Stimulated activated naive B cell treated with anti-CD40 and anti-IgM and Interleukin-4, amounts not matched to agents 10 μg/mL and 1 μg/mL and 100 μg/mL, for 72 hours (primary cell): ENCODE results near the gene DNMT3B.

Experiments used
- ATAC-seq, 2 donors: fragments of 150-1000 bp; cut with Tn5 transposase; replicated peaks; 2 replicates each; pipeline ENCODE4 v1.10.0; 2021; ENCODE audit warnings: moderate library complexity in 1 of 2
- DNase-seq: peaks from one replicate; pipeline ENCODE4 v3.0.0; 2021
- H3K27ac Mint-ChIP-seq: one replicate; pipeline ENCODE4 v1.8.0; 2022; ENCODE audit warnings: mild to moderate bottlenecking, mixed read lengths
- H3K27me3 Mint-ChIP-seq, 2 donors: one replicate each; pipeline ENCODE4 v1.8.0; 2022; ENCODE audit warnings: mixed read lengths in 2 of 2
- H3K36me3 Mint-ChIP-seq, 2 donors: one replicate each; pipeline ENCODE4 v1.8.0; 2022; ENCODE audit warnings: mixed read lengths in 2 of 2, mild to moderate bottlenecking in 1 of 2
- H3K4me1 Mint-ChIP-seq, 2 donors: one replicate each; pipeline ENCODE4 v1.8.0; 2022; ENCODE audit warnings: mixed read lengths in 2 of 2, mild to moderate bottlenecking in 1 of 2
- H3K4me3 Mint-ChIP-seq, 2 donors: one replicate each; pipeline ENCODE4 v1.8.0; 2022; ENCODE audit warnings: mild to moderate bottlenecking in 2 of 2, mixed read lengths in 2 of 2, moderate library complexity in 1 of 2
- H3K9me3 Mint-ChIP-seq, 2 donors: one replicate each; pipeline ENCODE4 v1.8.0; 2022; ENCODE audit warnings: mixed read lengths in 2 of 2, mild to moderate bottlenecking in 1 of 2

The DNMT3B gene

GRCh38 chr20:32811886-32812285 is 49.7 kb downstream of the DNMT3B start:
- H3K9me3 Mint-ChIP-seq = no peaks in the 10 kb centered on the region
- no peaks in the 10 kb centered on the region for H3K4me1 Mint-ChIP-seq
- H3K27me3 Mint-ChIP-seq = no peaks in the 10 kb centered on the region
- no peak for DNase-seq
- no peaks in the 10 kb centered on the region for H3K36me3 Mint-ChIP-seq
- H3K27ac Mint-ChIP-seq = no peak overlapping the region
- no peak for ATAC-seq
- H3K4me3 Mint-ChIP-seq = no peak overlapping the region

DNA sequence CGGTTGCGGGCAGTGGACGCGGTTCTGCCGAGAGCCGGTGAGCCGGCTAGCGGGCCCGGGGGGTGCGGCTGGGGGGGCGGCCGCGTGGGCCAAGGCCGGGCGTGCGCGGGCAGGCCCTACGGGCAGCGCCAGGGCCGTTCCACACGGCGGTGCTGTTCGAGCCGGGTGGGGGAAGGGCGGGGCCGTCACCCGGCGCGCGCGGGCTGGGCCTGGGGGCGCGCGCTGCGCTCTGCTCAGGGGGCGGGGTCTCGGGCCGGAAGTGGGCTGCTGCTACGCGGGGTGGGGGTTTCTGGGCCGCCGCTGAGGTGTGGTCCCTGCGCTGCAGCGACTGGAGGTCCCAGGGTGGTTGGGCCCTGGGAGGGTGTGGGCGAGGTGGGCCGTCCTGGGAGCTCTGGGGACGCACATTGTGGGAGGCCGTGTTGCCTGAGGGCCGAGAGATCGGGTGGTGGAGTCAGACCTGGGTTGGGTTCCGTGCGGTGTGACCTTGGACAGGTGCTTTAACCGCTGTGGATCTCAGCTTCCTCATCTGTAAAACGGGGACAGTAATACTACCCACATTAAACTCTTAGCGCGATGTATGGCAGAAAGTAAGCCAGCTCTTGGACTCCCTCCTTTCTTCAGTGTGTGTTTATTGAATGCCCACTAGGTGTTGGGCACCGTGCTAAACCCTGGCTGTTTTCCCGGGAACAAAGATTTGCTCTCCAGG is 58.0 kb downstream of the DNMT3B start:
- Mint-ChIP-seq H3K4me1 (peaks cover 33 to 39% of the 10 kb centered on the region in 2 donors), H3K4me3 (peak overlapping the region; percentile 93 to 96), H3K9me3 (no peaks in the 10 kb centered on the region), H3K27ac (peak overlapping the region; percentile 98), H3K27me3 (no peaks in the 10 kb centered on the region), H3K36me3 (peaks cover 1 to 18% of the 10 kb centered on the region in 2 donors)
- peak; percentile 75 for DNase-seq
- ATAC-seq = peak; percentile 82 to 86

- Mint-ChIP-seq H3K27me3 (no peaks in the 10 kb centered on the region), H3K36me3 (peaks cover 1 to 23% of the 10 kb centered on the region in 2 donors), H3K4me1 (peaks cover 33 to 39% of the 10 kb centered on the region in 2 donors), H3K27ac (peak overlapping the region; percentile 98), H3K9me3 (no peaks in the 10 kb centered on the region), H3K4me3 (peak overlapping the region; percentile 93 to 96)
- ATAC-seq = no peak
- no peak for DNase-seq
Measured at GRCh38 chr20:32820698-32821377, 58.7 kb downstream of the DNMT3B start.

GRCh38 chr20:32822225-32822624 is 60.0 kb downstream of the DNMT3B start:
- ATAC-seq (no peak), DNase-seq (no peak)
- peaks cover 33 to 39% of the 10 kb centered on the region in 2 donors for H3K4me1 Mint-ChIP-seq
- no peak overlapping the region for H3K27ac Mint-ChIP-seq
- H3K4me3 Mint-ChIP-seq = no peak overlapping the region
- no peaks in the 10 kb centered on the region for H3K27me3 Mint-ChIP-seq
- H3K36me3 Mint-ChIP-seq = peaks cover 4 to 24% of the 10 kb centered on the region in 2 donors
- H3K9me3 Mint-ChIP-seq = no peaks in the 10 kb centered on the region

DNA sequence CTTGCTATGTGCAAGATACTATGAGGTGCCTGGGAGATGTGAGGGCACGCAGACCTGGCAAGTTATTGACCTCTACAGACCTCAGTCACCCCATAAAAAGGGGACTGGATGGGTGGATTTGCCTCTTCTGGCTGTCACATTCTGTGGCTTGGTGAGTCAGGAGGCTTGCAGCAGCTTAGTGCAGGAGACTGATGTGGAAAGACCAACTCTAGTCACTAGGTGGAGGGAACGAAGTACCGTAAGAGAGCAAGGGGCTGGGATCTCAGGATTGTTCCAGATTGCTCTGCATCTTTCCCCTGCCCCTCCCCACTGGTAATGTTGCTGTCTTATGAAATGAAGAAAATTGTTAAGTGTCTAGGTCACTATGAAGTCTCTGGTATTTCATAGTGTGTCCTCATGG is 60.9 kb downstream of the DNMT3B start:
- DNase-seq = no peak
- peaks cover 35 to 43% of the 10 kb centered on the region in 2 donors for H3K4me1 Mint-ChIP-seq
- H3K36me3 Mint-ChIP-seq = peaks cover 9 to 28% of the 10 kb centered on the region in 2 donors
- no peak for ATAC-seq
- H3K27me3 Mint-ChIP-seq = no peaks in the 10 kb centered on the region
- no peaks in the 10 kb centered on the region for H3K9me3 Mint-ChIP-seq
- H3K4me3 Mint-ChIP-seq = no peak overlapping the region
- peak overlapping the region; percentile 83 for H3K27ac Mint-ChIP-seq

DNA sequence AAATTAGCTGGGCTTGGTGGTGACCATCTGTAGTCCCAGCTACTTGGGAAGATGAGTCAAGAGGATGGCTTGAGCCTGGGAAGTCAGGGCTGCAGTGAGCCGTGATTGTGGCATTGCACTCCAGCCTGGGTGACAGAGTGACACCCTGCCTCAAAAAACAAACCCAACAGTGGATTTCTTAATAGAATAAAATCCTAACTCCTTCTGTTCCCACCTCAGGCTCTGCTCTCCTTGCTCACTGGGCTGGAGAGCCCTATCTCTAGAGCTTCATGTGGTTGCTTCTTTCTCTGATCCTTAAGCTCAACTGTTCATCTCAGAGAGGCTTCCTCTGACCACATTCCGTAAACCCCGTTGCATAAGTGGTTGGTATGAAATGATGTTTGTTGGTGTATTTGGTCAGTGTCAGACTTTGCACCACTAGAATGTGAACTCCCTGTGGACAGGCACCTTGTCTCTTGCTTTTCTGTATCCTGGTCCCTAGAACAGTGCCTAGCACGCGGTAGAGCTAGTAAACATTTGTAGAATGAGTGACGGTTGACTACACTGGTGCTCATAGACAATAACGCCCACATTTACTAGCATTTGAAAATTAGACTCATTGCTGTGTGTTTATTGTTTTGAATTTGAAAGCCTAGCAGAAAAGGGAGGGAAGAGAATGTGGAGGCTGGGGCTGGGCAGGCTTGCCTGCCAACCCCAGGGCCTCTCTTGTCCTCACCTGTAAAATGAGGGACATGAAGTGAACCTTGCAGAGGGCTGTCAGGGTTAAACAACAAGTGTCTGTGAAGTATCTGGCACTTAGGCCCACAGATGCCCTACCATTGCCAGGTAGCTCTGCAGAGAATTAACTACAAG is 61.8 kb downstream of the DNMT3B start:
- Mint-ChIP-seq H3K9me3 (no peaks in the 10 kb centered on the region), H3K36me3 (peaks cover 12 to 34% of the 10 kb centered on the region in 2 donors), H3K27me3 (no peaks in the 10 kb centered on the region), H3K27ac (peak overlapping the region; percentile 83), H3K4me1 (peaks cover 35 to 44% of the 10 kb centered on the region in 2 donors), H3K4me3 (no peak overlapping the region)
- no peak for ATAC-seq
- no peak for DNase-seq

- H3K4me1 Mint-ChIP-seq = peaks cover 18 to 37% of the 10 kb centered on the region in 2 donors
- no peak for ATAC-seq
- no peak overlapping the region for H3K4me3 Mint-ChIP-seq
- H3K27ac Mint-ChIP-seq = peak overlapping the region; percentile 65
- peaks cover 32 to 49% of the 10 kb centered on the region in 2 donors for H3K36me3 Mint-ChIP-seq
- DNase-seq = no peak
- no peaks in the 10 kb centered on the region for H3K27me3 Mint-ChIP-seq
- H3K9me3 Mint-ChIP-seq = no peaks in the 10 kb centered on the region
Measured at GRCh38 chr20:32828029-32828680, 66.0 kb downstream of the DNMT3B start.

DNA sequence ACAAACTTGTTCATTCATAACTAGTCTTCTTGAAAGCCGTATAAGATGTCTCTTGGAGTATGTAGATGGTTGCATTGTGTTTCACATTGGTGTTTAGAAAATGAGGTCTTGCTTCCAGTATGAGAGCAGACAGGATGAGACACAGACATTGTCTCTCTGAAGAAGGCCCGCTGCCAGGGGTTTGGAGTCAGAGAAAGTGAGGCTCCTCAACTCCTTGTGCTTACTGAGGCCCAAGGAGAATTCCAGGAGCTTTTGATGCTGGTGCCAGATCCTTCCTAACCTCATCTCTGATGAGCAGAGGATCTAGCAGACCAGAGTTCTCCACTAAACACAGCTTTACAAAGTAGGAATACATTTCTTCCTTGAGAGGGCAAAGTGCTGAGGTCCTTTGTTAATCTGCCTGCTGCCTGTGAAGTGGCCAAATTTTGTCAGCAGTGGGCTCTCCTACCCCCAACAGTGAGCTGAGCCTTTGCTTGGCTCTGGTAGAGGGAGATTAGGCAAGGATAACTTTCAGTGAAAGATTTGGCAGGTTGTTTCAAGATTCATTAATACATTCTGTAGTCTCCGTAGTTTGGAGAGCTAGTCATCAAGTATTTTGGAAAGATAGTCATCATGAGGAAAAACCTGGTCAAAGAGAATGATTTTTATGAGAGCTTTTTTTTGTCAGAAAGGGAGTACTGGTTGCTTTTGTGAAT is 67.3 kb downstream of the DNMT3B start:
- Mint-ChIP-seq H3K27me3 (no peaks in the 10 kb centered on the region), H3K9me3 (no peaks in the 10 kb centered on the region), H3K27ac (peak overlapping the region; percentile 20), H3K36me3 (peaks cover 30 to 41% of the 10 kb centered on the region in 2 donors), H3K4me3 (no peak overlapping the region), H3K4me1 (peaks cover 8 to 24% of the 10 kb centered on the region in 2 donors)
- ATAC-seq = no peak
- DNase-seq = no peak

- Mint-ChIP-seq H3K4me3 (no peak overlapping the region), H3K27me3 (no peaks in the 10 kb centered on the region), H3K36me3 (peaks cover 30 to 37% of the 10 kb centered on the region in 2 donors), H3K4me1 (peaks cover 8 to 24% of the 10 kb centered on the region in 2 donors), H3K9me3 (no peaks in the 10 kb centered on the region), H3K27ac (peak overlapping the region; percentile 49)
- DNase-seq (no peak), ATAC-seq (no peak)
Measured at GRCh38 chr20:32830437-32830836, 68.3 kb downstream of the DNMT3B start.

DNA sequence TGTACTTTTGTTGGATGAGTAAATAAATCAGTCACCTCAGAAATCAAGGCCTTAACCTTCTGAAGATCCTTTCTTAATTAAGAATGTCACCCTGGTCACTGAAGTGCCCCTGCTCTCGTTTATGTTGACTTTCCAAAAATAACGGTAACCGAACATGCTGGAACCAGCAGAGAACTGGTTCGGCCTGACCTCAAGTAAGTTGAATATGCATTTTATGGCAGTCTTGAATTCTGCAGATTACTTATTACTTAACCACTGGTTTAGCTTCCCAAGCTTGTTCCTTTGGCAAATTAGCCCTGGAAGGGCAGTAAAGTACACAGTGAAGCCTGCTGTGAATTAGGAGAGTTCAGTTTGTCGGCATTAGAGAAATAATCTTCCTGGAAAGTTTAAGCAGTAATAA is 69.8 kb downstream of the DNMT3B start:
- Mint-ChIP-seq H3K4me1 (peaks cover 8 to 24% of the 10 kb centered on the region in 2 donors), H3K36me3 (peaks cover 36 to 43% of the 10 kb centered on the region in 2 donors), H3K27me3 (no peaks in the 10 kb centered on the region), H3K27ac (no peak overlapping the region), H3K9me3 (no peaks in the 10 kb centered on the region), H3K4me3 (no peak overlapping the region)
- DNase-seq (no peak), ATAC-seq (no peak)

GRCh38 chr20:32832664-32833063 is 70.5 kb downstream of the DNMT3B start:
- Mint-ChIP-seq H3K4me3 (no peak overlapping the region), H3K27ac (no peak overlapping the region), H3K27me3 (no peaks in the 10 kb centered on the region), H3K4me1 (peaks cover 8 to 24% of the 10 kb centered on the region in 2 donors), H3K36me3 (peaks cover 35 to 43% of the 10 kb centered on the region in 2 donors), H3K9me3 (no peaks in the 10 kb centered on the region)
- DNase-seq (no peak), ATAC-seq (no peak)

GRCh38 chr20:32834972-32835371 is 72.8 kb downstream of the DNMT3B start:
- Mint-ChIP-seq H3K9me3 (no peaks in the 10 kb centered on the region), H3K4me3 (no peak overlapping the region), H3K4me1 (peaks cover 8 to 15% of the 10 kb centered on the region in 2 donors), H3K27ac (no peak overlapping the region), H3K36me3 (peaks cover 36 to 43% of the 10 kb centered on the region in 2 donors), H3K27me3 (no peaks in the 10 kb centered on the region)
- DNase-seq (no peak), ATAC-seq (no peak)

DNA sequence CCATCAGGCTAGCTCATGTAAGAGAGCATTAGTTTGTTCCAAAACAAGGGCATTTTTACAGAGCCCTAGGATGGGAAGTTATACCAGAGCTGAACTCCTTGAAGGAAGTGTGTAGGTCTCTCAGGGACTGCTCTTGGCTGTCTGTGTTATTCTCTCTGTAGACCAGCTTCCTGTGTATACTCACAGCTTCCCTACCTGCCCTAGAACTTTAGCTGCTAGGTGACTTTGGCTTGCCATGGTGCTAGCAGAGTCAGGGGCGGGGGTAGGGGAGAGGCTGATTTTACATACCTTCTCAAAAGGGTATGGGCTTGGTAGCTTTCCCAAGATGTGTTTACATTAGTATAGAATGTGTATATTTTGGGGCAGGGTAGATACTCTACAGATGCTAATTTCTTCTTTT is 75.0 kb downstream of the DNMT3B start:
- Mint-ChIP-seq H3K27ac (no peak overlapping the region), H3K4me3 (no peak overlapping the region), H3K9me3 (no peaks in the 10 kb centered on the region), H3K4me1 (peaks cover 5 to 7% of the 10 kb centered on the region in 2 donors), H3K27me3 (no peaks in the 10 kb centered on the region), H3K36me3 (peaks cover 30 to 42% of the 10 kb centered on the region in 2 donors)
- no peak for DNase-seq
- no peak for ATAC-seq
